ENCODE results near the gene LCE7A. TPM values are rescaled to one million over a fixed set of nuclear protein-coding genes. Genes with fewer than 3 reads are reported as not detected.

The LCE7A gene
- total and polyA plus RNA-seq, 4 donors, result not detected

DNA sequence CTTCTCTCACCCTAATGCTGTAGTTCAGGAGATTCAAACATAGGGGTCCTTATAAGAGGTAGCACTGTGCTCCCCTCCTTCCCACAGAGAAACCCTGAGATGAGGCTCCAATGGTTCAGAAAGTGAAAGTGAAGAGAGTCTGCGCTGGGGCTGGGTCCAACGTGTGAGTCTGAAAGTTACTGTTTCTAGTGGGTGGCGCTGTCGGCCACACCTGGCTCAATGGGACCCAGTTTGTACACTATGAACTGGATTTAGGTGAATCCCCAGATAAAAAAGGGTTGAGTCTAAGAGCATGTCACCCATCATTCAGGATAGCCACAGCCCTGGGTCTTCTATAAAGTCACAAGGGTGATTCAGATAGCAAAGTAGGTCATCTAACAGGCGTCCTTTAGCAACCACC is 21.1 kb downstream of the LCE7A start:
- no peak overlapping the region for H3K27ac ChIP-seq (ENCODE audit: low read depth in 1 of 2, low read length in 2 of 2)
- H3K36me3 ChIP-seq (ENCODE audit: control insufficient read depth in 4 of 4, insufficient read depth in 3 of 4, low read depth in 1 of 4, low read length in 3 of 4), result no peaks in the 10 kb centered on the region
- H3K4me3 ChIP-seq (ENCODE audit: low read depth in 1 of 3, low read length in 3 of 3), result no peak overlapping the region
- DNase-seq (ENCODE audit: low spot score), result no peak
- H3K9ac ChIP-seq (ENCODE audit: low read depth in 1 of 2, low read length in 2 of 2), result no peak overlapping the region
- WGBS, result 41% methylated on average over 5 of the region's 5 CpGs
- no peaks in the 10 kb centered on the region for H3K9me3 ChIP-seq (ENCODE audit: control insufficient read depth in 4 of 4, low read length in 3 of 4)
- no peaks in the 10 kb centered on the region for H3K27me3 ChIP-seq (ENCODE audit: control insufficient read depth in 4 of 4, insufficient read depth in 4 of 4, low read length in 3 of 4)
- peaks cover 4 to 40% (median 21%) of the 10 kb centered on the region in 4 donors for H3K4me1 ChIP-seq (ENCODE audit: control insufficient read depth in 4 of 4, insufficient read depth in 4 of 4, low read length in 3 of 4)
- no peak for TF ChIP-seq SP1 (IDR thresholded peaks at IDR 0.05)
- peak in 1 of 2 donors; percentile 9 for TF ChIP-seq HNF4A (conservative IDR thresholded peaks at IDR 0.05)
- no peak for TF ChIP-seq RXRA (IDR thresholded peaks at IDR 0.05)
- no peak for TF ChIP-seq TAF1 (conservative IDR thresholded peaks at IDR 0.05)

DNA sequence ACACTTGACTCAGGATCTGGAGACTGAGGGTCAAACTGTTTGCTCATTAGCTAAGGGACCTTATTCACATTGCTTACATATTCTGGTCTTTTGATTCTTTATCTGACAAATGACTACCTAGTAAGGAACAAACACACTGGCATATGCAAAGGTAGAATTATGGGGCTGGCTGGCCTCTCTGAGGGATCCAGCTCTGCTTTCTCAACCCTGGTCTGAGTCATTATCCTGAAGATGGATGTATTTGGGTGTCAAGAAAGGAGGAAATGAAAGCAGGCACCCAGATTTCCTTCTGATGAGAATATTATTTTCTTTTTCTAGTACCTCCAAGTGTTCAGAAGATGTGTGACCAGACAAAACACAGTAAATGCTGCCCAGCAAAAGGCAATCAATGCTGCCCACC is 24.3 kb downstream of the LCE7A start:
- no peak for TF ChIP-seq RAD21 (IDR thresholded peaks at IDR 0.05)
- peaks cover 9 to 38% (median 27%) of the 10 kb centered on the region in 4 donors for H3K4me1 ChIP-seq (ENCODE audit: control insufficient read depth in 4 of 4, insufficient read depth in 4 of 4, low read length in 3 of 4)
- H3K36me3 ChIP-seq (ENCODE audit: control insufficient read depth in 4 of 4, insufficient read depth in 3 of 4, low read depth in 1 of 4, low read length in 3 of 4), result no peaks in the 10 kb centered on the region
- no peak for DNase-seq (ENCODE audit: low spot score)
- H3K27me3 ChIP-seq (ENCODE audit: control insufficient read depth in 4 of 4, insufficient read depth in 4 of 4, low read length in 3 of 4), result no peaks in the 10 kb centered on the region
- H3K4me3 ChIP-seq (ENCODE audit: low read depth in 1 of 3, low read length in 3 of 3), result no peak overlapping the region
- H3K27ac ChIP-seq (ENCODE audit: low read depth in 1 of 2, low read length in 2 of 2), result no peak overlapping the region
- no peaks in the 10 kb centered on the region for H3K9me3 ChIP-seq (ENCODE audit: control insufficient read depth in 4 of 4, low read length in 3 of 4)
- H3K9ac ChIP-seq (ENCODE audit: low read depth in 1 of 2, low read length in 2 of 2), result no peak overlapping the region

DNA sequence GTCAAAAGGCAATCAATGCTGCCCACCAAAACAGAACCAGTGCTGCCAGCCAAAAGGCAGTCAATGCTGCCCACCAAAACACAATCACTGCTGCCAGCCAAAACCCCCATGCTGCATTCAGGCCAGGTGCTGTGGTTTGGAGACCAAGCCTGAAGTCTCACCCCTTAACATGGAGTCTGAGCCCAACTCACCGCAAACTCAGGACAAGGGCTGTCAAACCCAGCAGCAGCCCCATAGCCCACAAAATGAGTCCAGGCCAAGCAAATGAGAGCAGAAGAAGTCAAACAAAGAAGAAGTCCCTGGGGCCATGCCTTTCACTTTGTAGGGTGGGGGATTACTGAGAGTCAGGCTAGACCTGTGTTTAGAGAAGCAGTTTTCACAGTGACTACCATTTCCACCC is 24.7 kb downstream of the LCE7A start:
- Histone ChIP-seq H3K9me3 (ENCODE audit: control insufficient read depth in 4 of 4, low read length in 3 of 4) (no peaks in the 10 kb centered on the region), H3K4me1 (ENCODE audit: control insufficient read depth in 4 of 4, insufficient read depth in 4 of 4, low read length in 3 of 4) (peaks cover 9 to 35% (median 26%) of the 10 kb centered on the region in 4 donors), H3K27ac (ENCODE audit: low read depth in 1 of 2, low read length in 2 of 2) (no peak overlapping the region), H3K9ac (ENCODE audit: low read depth in 1 of 2, low read length in 2 of 2) (no peak overlapping the region), H3K27me3 (ENCODE audit: control insufficient read depth in 4 of 4, insufficient read depth in 4 of 4, low read length in 3 of 4) (no peaks in the 10 kb centered on the region), H3K4me3 (ENCODE audit: low read depth in 1 of 3, low read length in 3 of 3) (no peak overlapping the region), H3K36me3 (ENCODE audit: control insufficient read depth in 4 of 4, insufficient read depth in 3 of 4, low read depth in 1 of 4, low read length in 3 of 4) (no peaks in the 10 kb centered on the region)
- TF ChIP-seq RAD21 (IDR thresholded peaks at IDR 0.05), result no peak
- TF ChIP-seq GABPA (IDR thresholded peaks at IDR 0.05 in 1 of 2, conservative IDR thresholded peaks at IDR 0.05 in 1 of 2), result no peak
- no peak for TF ChIP-seq YY1 (IDR thresholded peaks at IDR 0.05)
- TF ChIP-seq HNF4G (IDR thresholded peaks at IDR 0.05), result no peak
- TF ChIP-seq HNF4A (conservative IDR thresholded peaks at IDR 0.05), result no peak
- no peak for TF ChIP-seq FOXA1 (IDR thresholded peaks at IDR 0.05)
- TF ChIP-seq, protein P1, sequence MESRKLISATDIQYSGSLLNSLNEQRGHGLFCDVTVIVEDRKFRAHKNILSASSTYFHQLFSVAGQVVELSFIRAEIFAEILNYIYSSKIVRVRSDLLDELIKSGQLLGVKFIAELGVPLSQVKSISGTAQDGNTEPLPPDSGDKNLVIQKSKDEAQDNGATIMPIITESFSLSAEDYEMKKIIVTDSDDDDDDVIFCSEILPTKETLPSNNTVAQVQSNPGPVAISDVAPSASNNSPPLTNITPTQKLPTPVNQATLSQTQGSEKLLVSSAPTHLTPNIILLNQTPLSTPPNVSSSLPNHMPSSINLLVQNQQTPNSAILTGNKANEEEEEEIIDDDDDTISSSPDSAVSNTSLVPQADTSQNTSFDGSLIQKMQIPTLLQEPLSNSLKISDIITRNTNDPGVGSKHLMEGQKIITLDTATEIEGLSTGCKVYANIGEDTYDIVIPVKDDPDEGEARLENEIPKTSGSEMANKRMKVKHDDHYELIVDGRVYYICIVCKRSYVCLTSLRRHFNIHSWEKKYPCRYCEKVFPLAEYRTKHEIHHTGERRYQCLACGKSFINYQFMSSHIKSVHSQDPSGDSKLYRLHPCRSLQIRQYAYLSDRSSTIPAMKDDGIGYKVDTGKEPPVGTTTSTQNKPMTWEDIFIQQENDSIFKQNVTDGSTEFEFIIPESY (IDR thresholded peaks at IDR 0.05), result no peak
- no peak for TF ChIP-seq EGR1 (IDR thresholded peaks at IDR 0.05; ENCODE audit: low read depth in 2 of 2)
- TF ChIP-seq JUND (IDR thresholded peaks at IDR 0.05), result no peak
- TF ChIP-seq RXRA (IDR thresholded peaks at IDR 0.05), result no peak
- no peak for TF ChIP-seq TAF1 (conservative IDR thresholded peaks at IDR 0.05)
- 98% methylated on average over 1 of the region's 1 CpG for WGBS
- DNase-seq (ENCODE audit: low spot score), result no peak

DNA sequence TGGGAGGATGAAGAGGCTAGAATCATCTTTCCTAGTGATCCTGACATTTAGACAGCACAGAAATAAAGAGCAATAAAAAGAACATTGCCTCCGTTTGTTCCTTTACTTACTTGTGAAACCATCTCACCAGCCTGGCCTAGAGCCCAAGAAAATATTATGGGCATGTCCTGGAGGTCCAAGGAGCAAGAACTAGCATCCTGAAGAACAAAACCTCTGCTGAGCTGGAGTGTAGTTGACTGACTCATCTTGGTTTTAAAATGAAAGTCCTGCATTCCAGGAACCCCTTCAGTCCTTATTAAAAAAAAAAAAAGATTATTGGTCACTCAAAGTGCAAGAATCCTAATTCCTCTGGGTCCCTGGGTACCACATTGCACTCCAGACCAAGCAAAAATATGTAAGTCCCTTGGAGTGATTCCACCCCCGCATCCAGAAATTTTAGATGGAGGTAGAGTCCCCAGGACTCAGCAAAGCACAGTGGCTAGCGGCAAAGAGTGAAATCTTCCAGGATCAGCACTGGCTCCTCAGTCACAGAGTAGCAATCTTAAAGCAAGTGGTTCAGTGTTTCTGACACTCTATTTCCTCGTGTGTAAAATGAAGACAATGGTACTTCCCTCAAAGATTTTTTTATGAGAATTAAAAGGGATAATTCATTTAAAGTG is 25.3 kb downstream of the LCE7A start:
- Histone ChIP-seq H3K9me3 (ENCODE audit: control insufficient read depth in 4 of 4, low read length in 3 of 4) (no peaks in the 10 kb centered on the region), H3K27ac (ENCODE audit: low read depth in 1 of 2, low read length in 2 of 2) (no peak overlapping the region), H3K36me3 (ENCODE audit: control insufficient read depth in 4 of 4, insufficient read depth in 3 of 4, low read depth in 1 of 4, low read length in 3 of 4) (no peaks in the 10 kb centered on the region), H3K4me3 (ENCODE audit: low read depth in 1 of 3, low read length in 3 of 3) (no peak overlapping the region), H3K9ac (ENCODE audit: low read depth in 1 of 2, low read length in 2 of 2) (no peak overlapping the region), H3K4me1 (ENCODE audit: control insufficient read depth in 4 of 4, insufficient read depth in 4 of 4, low read length in 3 of 4) (peaks cover 9 to 29% (median 21%) of the 10 kb centered on the region in 4 donors), H3K27me3 (ENCODE audit: control insufficient read depth in 4 of 4, insufficient read depth in 4 of 4, low read length in 3 of 4) (no peaks in the 10 kb centered on the region)
- TF ChIP-seq, protein P1 (IDR thresholded peaks at IDR 0.05), result no peak
- TF ChIP-seq EGR1 (IDR thresholded peaks at IDR 0.05; ENCODE audit: low read depth in 2 of 2), result no peak
- TF ChIP-seq RXRA (IDR thresholded peaks at IDR 0.05), result no peak
- TF ChIP-seq RAD21 (IDR thresholded peaks at IDR 0.05), result no peak
- no peak for TF ChIP-seq TAF1 (conservative IDR thresholded peaks at IDR 0.05)
- DNase-seq (ENCODE audit: low spot score), result no peak
- WGBS, result 79% methylated on average over 4 of the region's 4 CpGs
